ENCODE data around the gene MUS81. TPM values are rescaled to one million over a fixed set of nuclear protein-coding genes. Genes with fewer than 3 reads are reported as not detected.

Gene MUS81
- total and polyA plus RNA-seq, 9 of the 15 experiments (the other 6 are each of a cell fraction or from before 2014, with no cell fraction given) = 13.4 to 118 (median 53.7) TPM

DNA sequence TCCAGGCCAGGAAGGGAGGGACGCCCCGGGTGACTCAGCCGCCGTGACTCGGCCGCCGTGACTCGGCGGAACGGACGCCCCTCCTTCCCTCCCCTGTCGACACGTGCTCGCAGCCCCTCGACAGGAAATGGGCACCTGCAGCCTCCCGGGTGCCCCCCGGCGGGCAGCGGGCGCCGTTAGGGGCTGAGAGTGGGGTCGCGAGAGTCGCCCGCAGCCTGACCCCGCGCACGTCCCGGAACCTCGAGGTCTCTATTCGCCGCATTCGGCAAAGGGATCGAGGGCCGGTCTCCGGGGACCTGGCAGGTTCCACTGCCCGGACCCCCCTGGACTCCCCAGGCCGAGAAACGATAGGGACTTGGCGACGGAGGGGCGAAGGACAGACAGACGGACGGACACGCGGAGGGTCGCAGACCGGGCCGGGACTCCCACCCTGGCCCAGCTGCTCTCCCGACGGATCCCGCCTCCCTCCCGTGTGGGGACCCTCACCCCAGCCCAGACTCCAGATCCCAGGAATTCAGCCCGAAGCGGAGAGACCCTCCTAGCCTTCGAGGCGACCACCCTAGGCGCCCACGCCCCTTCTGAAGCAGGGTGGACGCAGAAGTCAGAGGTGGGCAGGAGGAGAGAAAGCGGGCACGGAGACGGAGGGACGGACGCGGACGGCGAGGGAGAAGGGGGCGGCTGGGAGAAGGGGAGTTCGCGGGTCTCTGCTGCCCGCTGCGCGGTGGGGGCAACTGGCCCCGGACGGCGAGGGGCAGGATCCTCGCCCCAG lies 39.3 kb downstream of the MUS81 start (continued):
- no peak for TF ChIP-seq POLR2AphosphoS2 (IDR thresholded peaks at IDR 0.05; ENCODE audit: low read length)
- TF ChIP-seq BACH1 (tag; IDR thresholded peaks at IDR 0.05) = peak; percentile 86
- peak; percentile 72 for TF ChIP-seq RBBP5 (IDR thresholded peaks at IDR 0.05; ENCODE audit: borderline replicate concordance, insufficient read depth, low read length, poor library complexity, severe bottlenecking)
- TF ChIP-seq FOXP1 (CRISPR knock-in tag; IDR thresholded peaks at IDR 0.05) = peak; percentile 89
- 0 out of 2 replicates have a peak, but pooled peaks have one; percentile 82 for TF ChIP-seq KDM2B (CRISPR knock-in tag; IDR thresholded peaks at IDR 0.05)
- TF ChIP-seq, protein P1, sequence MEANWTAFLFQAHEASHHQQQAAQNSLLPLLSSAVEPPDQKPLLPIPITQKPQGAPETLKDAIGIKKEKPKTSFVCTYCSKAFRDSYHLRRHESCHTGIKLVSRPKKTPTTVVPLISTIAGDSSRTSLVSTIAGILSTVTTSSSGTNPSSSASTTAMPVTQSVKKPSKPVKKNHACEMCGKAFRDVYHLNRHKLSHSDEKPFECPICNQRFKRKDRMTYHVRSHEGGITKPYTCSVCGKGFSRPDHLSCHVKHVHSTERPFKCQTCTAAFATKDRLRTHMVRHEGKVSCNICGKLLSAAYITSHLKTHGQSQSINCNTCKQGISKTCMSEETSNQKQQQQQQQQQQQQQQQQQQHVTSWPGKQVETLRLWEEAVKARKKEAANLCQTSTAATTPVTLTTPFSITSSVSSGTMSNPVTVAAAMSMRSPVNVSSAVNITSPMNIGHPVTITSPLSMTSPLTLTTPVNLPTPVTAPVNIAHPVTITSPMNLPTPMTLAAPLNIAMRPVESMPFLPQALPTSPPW (CRISPR knock-in tag; IDR thresholded peaks at IDR 0.05) = peak; percentile 74
- TF ChIP-seq ZNF41 (CRISPR knock-in tag; conservative IDR thresholded peaks at IDR 0.05) = no peak
- TF ChIP-seq, protein P2, sequence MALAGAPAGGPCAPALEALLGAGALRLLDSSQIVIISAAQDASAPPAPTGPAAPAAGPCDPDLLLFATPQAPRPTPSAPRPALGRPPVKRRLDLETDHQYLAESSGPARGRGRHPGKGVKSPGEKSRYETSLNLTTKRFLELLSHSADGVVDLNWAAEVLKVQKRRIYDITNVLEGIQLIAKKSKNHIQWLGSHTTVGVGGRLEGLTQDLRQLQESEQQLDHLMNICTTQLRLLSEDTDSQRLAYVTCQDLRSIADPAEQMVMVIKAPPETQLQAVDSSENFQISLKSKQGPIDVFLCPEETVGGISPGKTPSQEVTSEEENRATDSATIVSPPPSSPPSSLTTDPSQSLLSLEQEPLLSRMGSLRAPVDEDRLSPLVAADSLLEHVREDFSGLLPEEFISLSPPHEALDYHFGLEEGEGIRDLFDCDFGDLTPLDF (CRISPR knock-in tag; IDR thresholded peaks at IDR 0.05) = peak; percentile 25; the same call in 1 of the 2 replicates
- TF ChIP-seq, protein P3, sequence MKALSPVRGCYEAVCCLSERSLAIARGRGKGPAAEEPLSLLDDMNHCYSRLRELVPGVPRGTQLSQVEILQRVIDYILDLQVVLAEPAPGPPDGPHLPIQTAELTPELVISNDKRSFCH (CRISPR knock-in tag; IDR thresholded peaks at IDR 0.05) = no peak
- TF ChIP-seq, protein P3 (tag; IDR thresholded peaks at IDR 0.05) = peak; percentile 67; the same call in 1 of the 2 replicates
- 0 out of 2 replicates have a peak, but pooled peaks have one; percentile 35 for TF ChIP-seq TARDBP (IDR thresholded peaks at IDR 0.05)
- peak; percentile 53 for TF ChIP-seq ZFX (CRISPR knock-in tag; IDR thresholded peaks at IDR 0.05)
- TF ChIP-seq, protein P4, sequence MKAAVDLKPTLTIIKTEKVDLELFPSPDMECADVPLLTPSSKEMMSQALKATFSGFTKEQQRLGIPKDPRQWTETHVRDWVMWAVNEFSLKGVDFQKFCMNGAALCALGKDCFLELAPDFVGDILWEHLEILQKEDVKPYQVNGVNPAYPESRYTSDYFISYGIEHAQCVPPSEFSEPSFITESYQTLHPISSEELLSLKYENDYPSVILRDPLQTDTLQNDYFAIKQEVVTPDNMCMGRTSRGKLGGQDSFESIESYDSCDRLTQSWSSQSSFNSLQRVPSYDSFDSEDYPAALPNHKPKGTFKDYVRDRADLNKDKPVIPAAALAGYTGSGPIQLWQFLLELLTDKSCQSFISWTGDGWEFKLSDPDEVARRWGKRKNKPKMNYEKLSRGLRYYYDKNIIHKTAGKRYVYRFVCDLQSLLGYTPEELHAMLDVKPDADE (conservative IDR thresholded peaks at IDR 0.05; ENCODE audit: control insufficient read depth, low read depth, low read length) = peak; percentile 79
- TF ChIP-seq, protein P5, sequence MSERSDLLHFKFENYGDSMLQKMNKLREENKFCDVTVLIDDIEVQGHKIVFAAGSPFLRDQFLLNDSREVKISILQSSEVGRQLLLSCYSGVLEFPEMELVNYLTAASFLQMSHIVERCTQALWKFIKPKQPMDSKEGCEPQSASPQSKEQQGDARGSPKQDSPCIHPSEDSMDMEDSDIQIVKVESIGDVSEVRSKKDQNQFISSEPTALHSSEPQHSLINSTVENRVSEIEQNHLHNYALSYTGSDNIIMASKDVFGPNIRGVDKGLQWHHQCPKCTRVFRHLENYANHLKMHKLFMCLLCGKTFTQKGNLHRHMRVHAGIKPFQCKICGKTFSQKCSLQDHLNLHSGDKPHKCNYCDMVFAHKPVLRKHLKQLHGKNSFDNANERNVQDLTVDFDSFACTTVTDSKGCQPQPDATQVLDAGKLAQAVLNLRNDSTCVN (CRISPR knock-in tag; IDR thresholded peaks at IDR 0.05) = 0 out of 2 replicates have a peak, but pooled peaks have one; percentile 12
- no peak for TF ChIP-seq SRSF9 (IDR thresholded peaks at IDR 0.05; ENCODE audit: borderline replicate concordance, low read depth, low read length)
- TF ChIP-seq SMAD4 (CRISPR knock-in tag; conservative IDR thresholded peaks at IDR 0.05) = peak; percentile 69; the same call in 1 of the 2 replicates
- TF ChIP-seq POLR2B (IDR thresholded peaks at IDR 0.05; ENCODE audit: low read depth, partially characterized antibody) = peak; percentile 28
- TF ChIP-seq TCF7L2 (IDR thresholded peaks at IDR 0.05; ENCODE audit: low read depth, low read length) = no peak
- no peak for TF ChIP-seq BRF1 (IDR thresholded peaks at IDR 0.05; ENCODE audit: borderline replicate concordance, extremely low read depth, insufficient read length)
- TF ChIP-seq, protein P6, sequence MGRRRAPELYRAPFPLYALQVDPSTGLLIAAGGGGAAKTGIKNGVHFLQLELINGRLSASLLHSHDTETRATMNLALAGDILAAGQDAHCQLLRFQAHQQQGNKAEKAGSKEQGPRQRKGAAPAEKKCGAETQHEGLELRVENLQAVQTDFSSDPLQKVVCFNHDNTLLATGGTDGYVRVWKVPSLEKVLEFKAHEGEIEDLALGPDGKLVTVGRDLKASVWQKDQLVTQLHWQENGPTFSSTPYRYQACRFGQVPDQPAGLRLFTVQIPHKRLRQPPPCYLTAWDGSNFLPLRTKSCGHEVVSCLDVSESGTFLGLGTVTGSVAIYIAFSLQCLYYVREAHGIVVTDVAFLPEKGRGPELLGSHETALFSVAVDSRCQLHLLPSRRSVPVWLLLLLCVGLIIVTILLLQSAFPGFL (CRISPR knock-in tag; IDR thresholded peaks at IDR 0.05) = peak; percentile 84; the same call in 1 of the 2 replicates
